Inflammatory macrophage treated with lipopolysaccharide for 1 hour (primary cell): ENCODE data around the gene RMI2.
"Not testable (repeated sequence)": the region's sequence is repeated elsewhere in the genome, so short reads cannot be mapped to it uniquely, and the experiment has no call there.

Source experiments
- DNase-seq, 2 donors: peaks; one replicate each; pipeline ENCODE4 v3.0.0-alpha.2; 2020 to 2022

RMI2 gene

DNA sequence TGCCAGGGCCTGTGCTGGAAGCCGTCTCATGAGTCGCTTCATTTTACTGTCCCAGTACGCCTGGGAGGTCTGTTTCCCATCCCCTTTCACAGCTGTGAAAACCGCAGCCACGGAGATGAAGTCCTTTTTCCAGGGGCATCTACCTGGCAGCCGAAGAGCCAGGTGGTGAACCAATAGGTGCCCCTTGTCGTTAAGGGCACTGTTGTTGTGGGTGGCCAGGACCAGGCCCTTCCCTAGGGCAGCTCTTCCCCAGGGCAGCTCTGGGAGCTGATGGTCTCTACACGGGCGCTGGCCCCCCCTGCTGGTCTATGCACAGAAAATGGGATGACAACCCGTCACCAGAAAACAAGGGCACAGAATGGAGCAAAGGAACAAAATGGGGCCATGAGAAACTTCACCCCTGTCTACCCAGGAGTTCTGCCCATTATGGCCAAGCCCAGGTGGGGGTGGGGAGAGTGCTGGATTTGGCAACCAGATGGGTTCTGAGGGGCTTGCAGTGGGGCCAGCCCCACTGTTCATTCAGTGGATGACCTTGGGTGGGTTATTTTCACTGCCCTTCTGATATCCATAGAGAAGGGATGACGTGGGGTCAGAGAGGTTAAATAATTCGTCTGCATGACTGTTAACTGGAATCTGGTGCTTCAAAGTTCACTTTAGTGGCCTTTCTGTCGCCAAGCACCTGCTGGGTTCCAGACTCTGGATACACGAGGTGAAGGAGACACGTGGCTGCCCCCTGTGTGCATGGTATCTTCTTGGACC, 11.5 kb downstream of the RMI2 start:
- DNase-seq = peak; percentile 56 to 86

DNA sequence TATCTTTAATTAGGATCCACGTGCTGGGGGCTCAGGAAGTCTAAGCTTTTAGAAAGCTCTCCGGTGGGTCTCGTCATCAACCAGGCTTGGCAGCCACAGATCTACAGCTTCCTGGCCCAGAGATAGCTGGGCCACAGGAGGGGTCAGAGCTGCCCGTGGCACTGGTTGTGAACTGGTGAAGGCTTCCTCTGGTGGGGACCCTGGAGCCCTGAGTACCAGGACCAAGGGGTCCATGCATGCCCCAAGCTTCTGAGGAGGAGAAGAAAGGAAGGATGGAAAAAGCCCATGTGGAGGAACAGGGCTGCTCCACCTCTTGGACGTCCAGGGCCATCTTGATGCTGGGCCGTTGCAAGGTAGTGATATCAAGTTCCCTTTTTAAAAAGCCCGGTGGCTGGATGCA, 13.3 kb downstream of the RMI2 start:
- DNase-seq = no peak

DNA sequence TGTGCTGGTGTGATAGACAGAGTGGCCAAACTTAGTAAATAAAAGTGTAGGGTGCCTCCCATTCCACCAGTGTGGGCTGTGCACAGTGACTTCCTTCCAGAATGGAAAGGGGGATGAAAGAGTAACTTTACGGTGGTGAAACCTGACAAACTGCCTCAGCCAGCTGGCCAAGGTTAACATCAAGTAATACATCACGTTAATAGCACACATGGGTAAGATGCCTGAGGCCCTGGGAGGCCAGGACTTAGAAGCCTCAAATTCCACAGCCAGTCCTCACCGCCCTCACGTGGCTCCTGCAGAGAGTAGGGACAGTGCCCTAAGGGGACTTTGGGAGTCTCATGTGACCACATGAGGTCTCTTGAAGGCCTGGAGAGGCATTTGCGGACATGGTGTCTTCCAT, 14.1 kb downstream of the RMI2 start:
- DNase-seq = no peak

DNA sequence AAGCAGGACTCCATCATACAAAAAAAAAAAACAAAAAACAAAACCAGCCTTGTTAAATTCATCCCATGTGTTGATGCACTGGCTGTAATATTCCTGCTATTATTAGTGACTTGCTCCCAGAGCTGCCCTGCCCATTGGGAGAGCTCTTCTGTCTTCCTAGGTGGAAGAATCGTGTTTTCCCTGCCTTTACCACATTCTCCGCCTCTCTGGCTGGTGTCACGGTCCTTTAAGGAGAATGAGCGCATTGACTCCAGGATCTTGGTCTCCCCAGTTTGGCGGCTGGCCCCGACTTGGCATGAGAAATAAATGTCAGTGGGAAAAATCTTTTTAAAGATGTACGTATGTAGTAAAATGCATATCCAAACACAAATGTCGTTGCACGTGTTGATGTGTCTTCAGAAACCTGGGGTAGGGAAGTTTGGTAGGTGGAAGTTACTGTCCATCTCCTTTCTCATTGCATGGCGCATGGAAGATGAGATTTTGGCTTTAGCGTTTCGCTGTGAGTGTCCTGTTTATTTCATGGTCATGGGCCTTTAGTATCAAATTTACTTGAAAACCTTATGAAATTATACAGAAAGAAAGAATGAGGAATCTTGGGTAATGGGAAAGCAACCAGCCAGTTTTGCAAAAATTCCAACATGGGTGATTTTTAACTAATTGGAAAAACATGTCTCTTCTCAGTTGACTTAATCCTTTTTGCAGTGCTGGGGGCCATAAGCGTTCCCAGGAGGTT, 15.5 kb downstream of the RMI2 start:
- no peak for DNase-seq

- peak; percentile 76 to 79 for DNase-seq
Measured at GRCh38 chr16:11361701-11362451, 16.6 kb downstream of the RMI2 start.

DNA sequence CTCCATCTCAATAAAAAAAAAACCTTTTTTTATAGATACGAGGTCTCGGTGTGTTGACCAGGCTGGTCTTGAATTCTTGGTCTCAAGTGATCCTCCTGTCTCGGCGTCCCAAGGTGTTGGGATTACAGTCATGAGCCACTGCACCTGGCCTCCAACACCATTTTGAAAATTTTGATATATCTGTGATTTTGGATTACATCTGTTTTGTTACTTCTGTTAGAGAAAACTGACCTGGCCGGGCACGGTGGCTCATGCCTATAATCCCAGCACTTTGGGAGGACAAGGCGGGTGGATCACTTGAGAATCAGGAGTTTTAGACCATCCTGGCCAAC, 18.6 kb downstream of the RMI2 start:
- no peak for DNase-seq

- DNase-seq = peak; percentile 32 to 59
Measured at GRCh38 chr16:11367483-11367906, 22.2 kb downstream of the RMI2 start.

GRCh38 chr16:11370084-11370931, 25.0 kb downstream of the RMI2 start:
- DNase-seq = peak; percentile 88 to 98

DNA sequence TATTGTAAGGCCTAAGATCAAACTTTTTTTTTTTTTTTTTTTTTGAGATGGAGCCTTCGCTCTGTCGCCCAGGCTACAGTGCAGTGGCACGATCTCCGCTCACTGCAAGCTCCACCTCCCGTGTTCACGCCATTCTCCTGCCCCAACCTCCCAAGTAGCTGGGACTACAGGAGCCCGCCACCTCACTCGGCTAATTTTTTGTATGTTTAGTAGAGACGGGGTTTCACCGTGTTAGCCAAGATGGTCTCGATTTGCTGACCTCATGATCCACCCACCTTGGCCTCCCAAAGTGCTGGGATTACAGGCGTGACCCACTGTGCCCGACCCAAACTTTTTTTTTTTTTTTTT, 25.6 kb downstream of the RMI2 start:
- not testable (repeated sequence) for DNase-seq

- no peak for DNase-seq
Measured at GRCh38 chr16:11372073-11372828, 27.0 kb downstream of the RMI2 start.

GRCh38 chr16:11372829-11373306, 27.6 kb downstream of the RMI2 start:
- no peak for DNase-seq

- DNase-seq = no peak
Measured at GRCh38 chr16:11374255-11374654, 29.0 kb downstream of the RMI2 start.

- DNase-seq = peak; percentile 42 to 75
Measured at GRCh38 chr16:11377154-11377553, 31.9 kb downstream of the RMI2 start.

GRCh38 chr16:11378951-11379350, 33.7 kb downstream of the RMI2 start:
- DNase-seq = not testable (repeated sequence)

DNA sequence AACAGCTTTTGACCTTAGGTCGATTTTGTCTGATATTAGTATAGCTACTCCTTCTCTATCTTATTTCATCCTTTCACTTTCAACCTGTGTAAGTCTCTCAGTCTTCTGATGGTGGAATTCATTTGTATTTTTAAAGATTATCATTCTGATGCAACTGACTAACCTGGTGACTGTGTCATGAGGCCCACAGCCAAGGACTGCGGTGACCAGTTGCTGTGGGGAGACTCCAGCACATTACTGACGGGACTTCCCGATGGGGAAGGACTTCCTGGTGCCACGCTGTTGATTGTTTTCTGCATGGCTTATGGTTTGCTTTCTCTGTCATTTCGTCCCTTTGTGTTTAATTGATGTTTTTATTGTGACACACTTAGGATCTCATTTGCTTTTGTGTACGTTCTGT, 34.2 kb downstream of the RMI2 start:
- DNase-seq = peak; percentile 77 to 96

- no peak for DNase-seq
Measured at GRCh38 chr16:11380836-11381235, 35.6 kb downstream of the RMI2 start.

DNA sequence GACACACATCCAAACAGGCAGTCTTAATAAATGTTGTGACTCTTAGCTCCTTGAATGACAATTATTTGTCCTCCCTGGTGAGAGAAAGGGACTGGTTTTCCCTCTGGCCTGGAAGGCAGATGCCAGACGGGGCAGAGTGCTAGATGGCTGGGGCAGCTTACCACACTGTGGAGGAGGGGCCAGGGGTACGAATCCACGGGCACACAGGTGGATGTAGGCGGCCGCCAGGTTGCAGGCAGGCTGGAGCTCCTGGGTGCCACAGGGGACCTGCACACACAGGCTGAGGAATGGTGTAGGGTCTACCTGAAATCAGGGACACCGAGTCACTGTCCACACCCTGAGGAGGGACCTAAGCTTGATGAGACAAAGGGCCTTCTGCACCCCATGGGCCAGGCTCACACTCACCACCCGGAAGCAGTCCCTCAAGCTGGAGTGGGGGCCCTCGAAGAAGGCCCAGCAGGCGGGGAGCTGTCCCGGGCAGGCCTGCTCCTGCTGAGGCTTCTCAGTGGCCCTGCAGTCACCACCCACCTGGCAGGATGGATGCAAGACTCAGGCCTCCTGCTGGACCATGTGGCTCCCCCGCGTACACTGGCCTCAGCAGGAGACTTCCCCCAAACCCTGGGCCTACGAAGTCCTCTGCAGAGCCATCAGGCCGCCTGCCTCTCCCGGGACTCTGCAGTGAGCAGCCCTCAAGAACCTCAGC, 38.4 kb downstream of the RMI2 start:
- no peak for DNase-seq

DNA sequence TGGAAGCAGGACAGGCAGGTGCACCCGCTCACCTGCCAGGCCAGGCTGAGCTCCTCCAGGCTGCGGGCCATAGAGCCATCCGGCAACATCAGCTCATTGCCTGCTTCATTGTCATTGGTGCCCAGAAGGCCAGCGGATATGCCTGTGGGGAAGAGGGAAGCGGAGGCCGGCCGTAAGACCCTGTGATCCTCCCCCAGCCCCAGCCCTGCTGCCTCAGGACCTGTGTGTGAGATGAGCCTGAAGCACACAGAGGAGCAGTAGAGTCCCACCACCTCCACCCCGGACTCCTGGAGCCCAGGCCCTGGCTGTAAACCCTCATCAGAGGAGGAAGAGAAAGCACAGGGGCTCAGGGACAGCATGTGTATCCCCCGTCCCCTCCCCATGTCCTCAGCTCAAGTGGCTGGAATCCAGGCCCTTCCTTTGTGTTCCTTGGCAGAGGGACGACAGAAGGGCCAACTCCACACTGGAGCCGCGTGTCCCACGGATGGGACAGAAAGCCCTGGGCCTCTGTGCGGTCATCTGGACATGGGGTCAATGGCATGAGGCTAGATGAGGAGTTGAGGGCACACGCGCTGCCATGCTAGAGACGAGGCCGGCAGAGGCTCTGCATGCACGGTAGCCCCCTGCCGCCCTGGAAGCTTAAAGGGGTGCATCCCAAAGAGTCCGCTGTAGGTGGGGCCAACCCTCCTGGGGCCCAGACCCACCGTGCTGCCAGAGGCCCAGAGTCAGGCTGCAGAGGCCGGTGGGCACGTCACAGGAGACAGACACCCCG, 39.1 kb downstream of the RMI2 start:
- DNase-seq = no peak

GRCh38 chr16:11384956-11385586, 39.8 kb downstream of the RMI2 start:
- no peak for DNase-seq
